Neural crest cell (in vitro differentiated cells): ENCODE measurements around the gene TMEM209. TPM values are rescaled to one million over a fixed set of nuclear protein-coding genes. Genes with fewer than 3 reads are reported as not detected.

Experiments
- DNase-seq: peaks from one replicate; pipeline ENCODE4 v3.0.0; 2021; ENCODE audit warnings: low read depth, mixed read lengths, low spot score
- H3K27ac Mint-ChIP-seq: one replicate; pipeline ENCODE4 v1.8.0; 2021; ENCODE audit warnings: mild to moderate bottlenecking, mixed read lengths; ENCODE audit not compliant: unreplicated experiment
- H3K27me3 Mint-ChIP-seq: 2 replicates; pipeline ENCODE4 v1.8.0; 2021; ENCODE audit warnings: low read depth, mild to moderate bottlenecking, mixed read lengths
- H3K36me3 Mint-ChIP-seq: 2 replicates; pipeline ENCODE4 v1.8.0; 2021; ENCODE audit warnings: low read depth, mild to moderate bottlenecking, mixed read lengths
- H3K4me1 Mint-ChIP-seq: 2 replicates; pipeline ENCODE4 v1.8.0; 2021; ENCODE audit warnings: mixed read lengths
- H3K4me3 Mint-ChIP-seq: one replicate; pipeline ENCODE4 v1.8.0; 2021; ENCODE audit warnings: mild to moderate bottlenecking, mixed read lengths
- H3K9me3 Mint-ChIP-seq: 2 replicates; pipeline ENCODE4 v1.8.0; 2021; ENCODE audit warnings: mixed read lengths
- total RNA-seq: library from RNA; stranded (reverse); gene quantifications from 2 replicates; pipeline ENCODE4 v1.2.1, GENCODE V29; 2021
- TF ChIP-seq, protein P1 (sequence below): fragments of 200-600 bp; sonication (generic); conservative IDR thresholded peaks from 2 replicates; pipeline ENCODE4 v1.5.0; 2021; ENCODE audit warnings: antibody characterized with exemption, mild to moderate bottlenecking

Gene TMEM209
- total RNA-seq, 1 donor from 2014 or later, result 43.6 TPM

DNA sequence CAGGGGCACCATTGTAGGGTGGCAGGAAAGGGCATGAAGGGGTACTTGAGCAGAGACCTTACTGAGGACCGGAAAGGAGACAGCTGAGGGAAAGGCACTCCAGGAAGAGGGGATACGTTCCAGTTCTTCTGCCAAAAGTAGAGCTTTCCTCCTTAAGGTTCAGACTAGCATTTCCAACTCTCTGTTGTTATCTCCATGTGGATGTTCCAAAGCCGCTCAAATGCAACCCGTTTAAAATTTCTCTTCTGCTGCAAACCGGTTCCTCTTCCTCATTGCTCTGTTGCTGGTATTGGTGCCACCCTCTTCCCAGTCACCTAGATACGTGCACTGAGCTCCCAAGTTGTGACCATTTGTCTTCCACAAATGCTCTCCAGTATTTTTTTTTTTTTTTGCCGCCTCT, 47.5 kb downstream of the TMEM209 start:
- Mint-ChIP-seq H3K27me3 (no peaks in the 10 kb centered on the region), H3K4me1 (no peaks in the 10 kb centered on the region), H3K27ac (no peak overlapping the region), H3K4me3 (no peak overlapping the region), H3K9me3 (peaks cover 2% of the 10 kb centered on the region), H3K36me3 (peaks cover 46% of the 10 kb centered on the region)
- DNase-seq, result no peak
- TF ChIP-seq, protein P1, sequence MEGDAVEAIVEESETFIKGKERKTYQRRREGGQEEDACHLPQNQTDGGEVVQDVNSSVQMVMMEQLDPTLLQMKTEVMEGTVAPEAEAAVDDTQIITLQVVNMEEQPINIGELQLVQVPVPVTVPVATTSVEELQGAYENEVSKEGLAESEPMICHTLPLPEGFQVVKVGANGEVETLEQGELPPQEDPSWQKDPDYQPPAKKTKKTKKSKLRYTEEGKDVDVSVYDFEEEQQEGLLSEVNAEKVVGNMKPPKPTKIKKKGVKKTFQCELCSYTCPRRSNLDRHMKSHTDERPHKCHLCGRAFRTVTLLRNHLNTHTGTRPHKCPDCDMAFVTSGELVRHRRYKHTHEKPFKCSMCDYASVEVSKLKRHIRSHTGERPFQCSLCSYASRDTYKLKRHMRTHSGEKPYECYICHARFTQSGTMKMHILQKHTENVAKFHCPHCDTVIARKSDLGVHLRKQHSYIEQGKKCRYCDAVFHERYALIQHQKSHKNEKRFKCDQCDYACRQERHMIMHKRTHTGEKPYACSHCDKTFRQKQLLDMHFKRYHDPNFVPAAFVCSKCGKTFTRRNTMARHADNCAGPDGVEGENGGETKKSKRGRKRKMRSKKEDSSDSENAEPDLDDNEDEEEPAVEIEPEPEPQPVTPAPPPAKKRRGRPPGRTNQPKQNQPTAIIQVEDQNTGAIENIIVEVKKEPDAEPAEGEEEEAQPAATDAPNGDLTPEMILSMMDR, result no peak

DNA sequence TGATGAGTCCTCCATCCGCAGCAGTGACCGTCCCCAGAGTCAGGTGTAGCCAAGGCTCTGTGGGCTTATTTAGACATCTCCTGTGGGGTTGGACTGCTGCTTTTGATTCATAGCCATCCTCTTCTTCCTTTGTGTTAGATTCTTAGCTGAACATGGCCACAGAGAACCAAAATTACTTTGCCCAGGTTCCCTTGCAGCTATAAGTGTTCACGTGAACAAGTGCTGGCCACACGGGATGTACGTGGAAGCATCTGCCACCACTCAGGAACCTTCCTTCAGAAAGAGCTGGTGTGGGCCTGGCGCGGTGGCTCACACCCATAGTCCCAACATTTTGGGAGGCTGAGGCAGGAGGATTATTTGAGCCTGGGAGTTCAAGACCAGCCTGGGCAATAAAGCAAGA, 49.1 kb downstream of the TMEM209 start:
- Mint-ChIP-seq H3K27ac (no peak overlapping the region), H3K4me1 (no peaks in the 10 kb centered on the region), H3K27me3 (no peaks in the 10 kb centered on the region), H3K4me3 (no peak overlapping the region), H3K9me3 (peaks cover 2% of the 10 kb centered on the region), H3K36me3 (peaks cover 43% of the 10 kb centered on the region)
- DNase-seq, result no peak
- TF ChIP-seq, protein P1, result no peak

DNA sequence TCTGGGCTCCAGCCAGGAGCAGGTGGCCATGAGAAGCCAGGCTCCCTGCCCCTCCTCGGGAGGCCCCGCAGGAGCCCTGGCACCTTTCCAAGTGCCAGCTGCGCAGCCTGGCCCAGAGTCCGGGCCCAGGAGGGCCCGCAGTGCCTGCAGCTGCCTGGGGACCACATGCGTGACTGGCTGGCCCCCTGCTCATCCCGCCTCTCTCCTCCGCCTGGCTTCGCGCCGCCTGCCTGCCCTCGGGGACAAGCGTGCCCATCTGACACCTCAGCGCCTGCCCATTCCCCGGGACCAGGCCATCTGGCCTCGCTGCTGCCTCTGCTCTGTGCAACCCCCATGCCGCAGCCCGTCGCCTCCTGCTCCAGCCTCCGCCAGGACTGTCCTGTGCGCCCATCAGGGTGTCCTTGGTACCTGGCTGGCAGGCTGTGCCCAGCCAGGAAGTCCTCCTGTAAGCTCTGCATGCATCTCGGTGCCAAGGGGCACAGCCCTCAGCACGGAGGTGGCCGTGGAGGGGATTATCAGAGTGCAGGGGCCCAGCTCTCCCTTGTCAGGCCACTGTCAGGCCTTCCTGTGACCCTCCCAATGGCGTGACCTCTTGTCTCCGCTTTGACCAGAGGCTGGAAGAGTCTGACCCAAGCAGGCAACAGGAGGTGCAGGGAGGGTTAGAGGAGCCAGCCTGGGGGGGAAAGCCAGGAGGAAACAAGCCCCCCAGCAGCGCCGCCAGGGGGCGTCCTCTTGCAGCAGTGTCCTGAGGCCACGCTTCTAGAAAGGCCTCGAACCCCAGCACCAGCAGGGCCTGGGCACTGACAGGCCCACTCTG, 50.5 kb downstream of the TMEM209 start:
- DNase-seq, result no peak
- Mint-ChIP-seq H3K9me3 (peaks cover 2% of the 10 kb centered on the region), H3K36me3 (peaks cover 32% of the 10 kb centered on the region), H3K4me1 (no peaks in the 10 kb centered on the region), H3K27me3 (no peaks in the 10 kb centered on the region), H3K4me3 (no peak overlapping the region), H3K27ac (no peak overlapping the region)
- TF ChIP-seq, protein P1, result peak; percentile 47

DNA sequence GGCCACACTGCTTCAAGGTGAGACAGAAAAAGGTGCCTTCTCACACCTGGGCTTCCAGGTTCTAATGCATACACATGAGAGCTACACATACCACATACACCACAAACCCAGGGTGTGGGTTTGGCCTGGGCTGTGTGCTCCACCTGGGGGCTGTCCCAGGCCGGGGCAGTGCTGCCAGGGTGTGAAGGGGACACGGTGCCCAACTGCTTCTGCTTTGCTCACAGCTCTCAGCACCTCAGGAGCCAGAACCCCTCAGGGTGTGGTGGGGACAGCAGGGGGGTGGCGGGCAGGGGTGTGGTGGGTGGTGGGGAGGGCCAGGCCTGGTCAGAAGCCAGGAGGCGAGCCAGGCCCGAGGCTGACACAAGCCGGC, 51.1 kb downstream of the TMEM209 start:
- Mint-ChIP-seq H3K27ac (no peak overlapping the region), H3K36me3 (peaks cover 27% of the 10 kb centered on the region), H3K4me1 (no peaks in the 10 kb centered on the region), H3K9me3 (peaks cover 2% of the 10 kb centered on the region), H3K27me3 (no peaks in the 10 kb centered on the region), H3K4me3 (no peak overlapping the region)
- TF ChIP-seq, protein P1, result no peak
- DNase-seq, result no peak

DNA sequence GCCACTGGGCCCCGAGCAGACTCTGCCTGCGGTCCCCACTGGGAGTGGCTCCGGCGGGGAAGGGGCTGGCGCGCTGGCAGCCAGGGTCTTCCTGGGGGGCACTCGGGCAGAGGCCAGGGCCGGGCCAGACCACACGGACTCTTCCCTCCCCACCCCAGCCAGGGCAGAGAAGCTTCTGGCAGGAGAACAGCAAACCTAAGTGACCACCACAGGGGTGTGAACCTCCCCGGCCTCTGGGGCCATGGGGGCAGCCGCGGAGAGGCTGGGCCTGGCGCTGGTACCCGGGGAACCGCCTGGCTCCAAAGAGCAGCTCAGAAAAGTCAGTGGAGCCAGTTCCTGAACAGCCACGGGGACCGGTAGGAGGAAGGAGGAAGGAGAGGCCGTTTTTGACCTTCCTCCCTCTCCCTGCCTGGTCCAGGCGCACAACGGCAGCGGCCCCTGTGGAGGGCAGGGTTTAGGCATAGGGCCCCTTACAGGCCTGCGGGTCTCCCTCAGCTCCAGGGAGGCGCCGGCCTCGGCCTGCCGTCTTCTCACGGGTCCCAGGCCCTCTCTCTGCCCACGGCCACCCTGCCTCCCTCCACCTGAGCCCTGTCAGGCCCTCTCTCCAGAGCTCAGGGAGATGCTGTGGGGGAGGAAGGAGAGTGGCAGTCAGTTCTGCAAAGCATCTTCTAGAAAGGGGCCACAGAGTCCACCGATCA, 51.8 kb downstream of the TMEM209 start:
- Mint-ChIP-seq H3K4me1 (no peaks in the 10 kb centered on the region), H3K4me3 (no peak overlapping the region), H3K27ac (no peak overlapping the region), H3K27me3 (no peaks in the 10 kb centered on the region), H3K9me3 (peaks cover 2% of the 10 kb centered on the region), H3K36me3 (peaks cover 22% of the 10 kb centered on the region)
- DNase-seq, result no peak
- TF ChIP-seq, protein P1, result no peak
